ENCODE results near the gene HOOK1. TPM values are rescaled to one million over a fixed set of nuclear protein-coding genes. Genes with fewer than 3 reads are reported as not detected.
"Not testable (repeated sequence)": the region's sequence is repeated elsewhere in the genome, so short reads cannot be mapped to it uniquely, and the experiment has no call there.

HOOK1 gene
- total and polyA plus RNA-seq, 12 donors = 3.3 to 23.9 (median 8.4) TPM

DNA sequence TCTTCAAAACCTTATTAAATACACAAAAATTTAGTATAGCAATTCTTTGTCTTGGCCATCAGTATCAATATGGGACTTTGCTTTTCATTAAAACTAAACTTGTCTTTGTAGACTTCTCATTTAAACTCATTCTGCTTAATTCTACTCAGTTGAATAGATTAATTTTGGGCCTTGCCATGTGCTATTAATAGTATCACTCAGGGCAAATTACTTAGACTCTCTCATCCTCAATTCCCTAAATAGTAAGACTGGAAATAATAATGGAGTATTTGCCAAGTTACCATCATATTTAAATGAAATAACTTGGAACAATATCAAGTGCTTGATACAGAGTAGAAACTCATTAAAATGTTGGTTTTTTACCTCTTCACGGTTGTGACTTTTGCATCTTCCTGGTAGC, 13.4 kb downstream of the HOOK1 start:
- H3K36me3 ChIP-seq (replicated peaks in 1 of 2) = no peaks in the 10 kb centered on the region
- no peak overlapping the region for H3K4me3 ChIP-seq
- 90 to 93% (median 91%) methylated on average over 1 of the region's 1 CpG for WGBS, 4 donors
- no peak for TF ChIP-seq POLR2A (IDR thresholded peaks at IDR 0.05)
- TF ChIP-seq CTCF (IDR thresholded peaks at IDR 0.05) = no peak
- H3K4me1 ChIP-seq (replicated peaks in 1 of 2) = no peaks in the 10 kb centered on the region
- intact Hi-C loops (cut with DNase I) = no loop called here
- no peaks in the 10 kb centered on the region for H3K9me3 ChIP-seq (replicated peaks in 1 of 3)
- DNase-seq = no peak
- H3K27me3 ChIP-seq = no peaks in the 10 kb centered on the region
- H3K27ac ChIP-seq = no peak overlapping the region

- DNase-seq = no peak
- Histone ChIP-seq H3K36me3 (replicated peaks in 1 of 2) (no peaks in the 10 kb centered on the region), H3K27ac (no peak overlapping the region), H3K4me3 (no peak overlapping the region), H3K4me1 (replicated peaks in 1 of 2) (no peaks in the 10 kb centered on the region), H3K27me3 (no peaks in the 10 kb centered on the region), H3K9me3 (replicated peaks in 1 of 3) (no peaks in the 10 kb centered on the region)
- intact Hi-C loops (cut with DNase I) = no loop called here
- WGBS, 4 donors = 79 to 85% (median 82%) methylated on average over 2 of the region's 2 CpGs
- TF ChIP-seq POLR2A (IDR thresholded peaks at IDR 0.05) (no peak), CTCF (IDR thresholded peaks at IDR 0.05) (no peak)
Measured at GRCh38 chr1:59831529-59831928, 16.8 kb downstream of the HOOK1 start.

DNA sequence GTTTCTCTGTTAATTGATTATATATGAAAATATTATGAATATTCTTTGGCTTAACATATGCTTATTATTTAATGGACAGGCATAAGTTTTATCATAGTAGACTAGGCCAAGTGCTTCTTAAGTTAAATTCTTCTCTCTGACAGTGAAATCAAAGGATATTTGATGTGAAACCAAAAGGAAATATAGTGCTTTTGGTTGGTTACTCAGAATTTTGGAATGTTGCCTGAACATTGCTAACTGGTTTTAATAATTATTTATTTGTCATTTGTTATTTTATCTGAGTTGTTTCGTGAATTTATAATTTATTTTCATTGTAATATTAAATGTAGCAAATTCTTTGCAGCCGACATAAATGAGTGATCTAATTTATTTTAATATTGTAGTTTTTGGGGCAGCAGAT, 18.3 kb downstream of the HOOK1 start:
- H3K27ac ChIP-seq = no peak overlapping the region
- H3K27me3 ChIP-seq = no peaks in the 10 kb centered on the region
- no peak overlapping the region for H3K4me3 ChIP-seq
- no peaks in the 10 kb centered on the region for H3K36me3 ChIP-seq (replicated peaks in 1 of 2)
- 70 to 83% (median 74%) methylated on average over 2 of the region's 2 CpGs for WGBS, 4 donors
- TF ChIP-seq CTCF (IDR thresholded peaks at IDR 0.05) (no peak), POLR2A (IDR thresholded peaks at IDR 0.05) (no peak)
- intact Hi-C loops (cut with DNase I) = no loop called here
- H3K9me3 ChIP-seq (replicated peaks in 1 of 3) = no peaks in the 10 kb centered on the region
- H3K4me1 ChIP-seq (replicated peaks in 1 of 2) = no peaks in the 10 kb centered on the region
- DNase-seq = no peak

DNA sequence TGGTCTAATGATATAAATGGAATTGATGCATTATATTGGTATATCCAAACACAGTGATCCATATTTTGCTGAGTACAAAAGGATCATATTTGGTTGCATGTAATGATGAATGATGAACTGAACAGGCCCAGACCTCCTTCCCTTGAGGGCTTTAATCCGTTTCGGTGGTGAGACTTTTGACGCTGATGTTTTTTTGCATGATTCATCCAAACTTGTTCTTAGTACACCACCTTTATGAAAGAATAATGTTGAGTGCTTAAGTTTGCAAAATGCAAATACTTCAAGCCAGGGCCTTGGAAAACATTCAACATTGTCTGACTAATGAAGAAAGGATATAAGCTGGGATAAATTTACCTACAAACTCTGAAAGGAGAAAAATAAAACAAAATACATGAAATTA, 19.2 kb downstream of the HOOK1 start:
- no peak overlapping the region for H3K27ac ChIP-seq
- H3K9me3 ChIP-seq (replicated peaks in 1 of 3) = no peaks in the 10 kb centered on the region
- H3K4me3 ChIP-seq = no peak overlapping the region
- H3K4me1 ChIP-seq (replicated peaks in 1 of 2) = no peaks in the 10 kb centered on the region
- intact Hi-C loops (cut with DNase I) = no loop called here
- DNase-seq = no peak
- H3K27me3 ChIP-seq = no peaks in the 10 kb centered on the region
- WGBS, 4 donors = 63 to 65% (median 64%) methylated on average over 3 of the region's 3 CpGs
- H3K36me3 ChIP-seq (replicated peaks in 1 of 2) = no peaks in the 10 kb centered on the region
- TF ChIP-seq CTCF (IDR thresholded peaks at IDR 0.05) (no peak), POLR2A (IDR thresholded peaks at IDR 0.05) (no peak)

DNA sequence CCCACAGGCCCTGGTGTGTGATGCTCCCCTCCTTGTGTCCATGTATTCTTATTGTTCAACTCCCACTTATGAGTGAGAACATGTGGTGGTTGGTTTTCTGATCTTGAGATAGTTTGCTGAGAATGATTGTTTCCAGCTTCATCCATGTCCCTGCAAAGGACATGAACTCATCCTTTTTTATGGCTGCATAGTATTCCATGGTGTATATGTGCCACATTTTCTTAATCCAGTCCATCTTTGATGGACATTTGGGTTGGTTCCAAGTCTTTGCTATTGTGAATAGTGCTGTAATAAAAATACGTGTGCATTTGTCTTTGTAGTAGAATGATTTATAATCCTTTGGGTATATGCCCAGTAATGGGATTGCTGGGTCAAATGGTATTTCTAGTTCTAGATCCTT, 23.1 kb downstream of the HOOK1 start:
- H3K27ac ChIP-seq; H3K27me3 ChIP-seq; intact Hi-C loops (cut with DNase I); H3K4me3 ChIP-seq; DNase-seq; H3K4me1 ChIP-seq (replicated peaks in 1 of 2); H3K9me3 ChIP-seq (replicated peaks in 1 of 3); H3K36me3 ChIP-seq (replicated peaks in 1 of 2): not testable (repeated sequence)
- WGBS, 4 donors = 36 to 45% (median 41%) methylated on average over 1 of the region's 1 CpG
